ENCODE results near the gene AGAP1. TPM values are rescaled to one million over a fixed set of nuclear protein-coding genes. Genes with fewer than 3 reads are reported as not detected.

Gene AGAP1
- total and polyA plus RNA-seq, 9 donors = 5.7 to 32.2 (median 20.2) TPM

DNA sequence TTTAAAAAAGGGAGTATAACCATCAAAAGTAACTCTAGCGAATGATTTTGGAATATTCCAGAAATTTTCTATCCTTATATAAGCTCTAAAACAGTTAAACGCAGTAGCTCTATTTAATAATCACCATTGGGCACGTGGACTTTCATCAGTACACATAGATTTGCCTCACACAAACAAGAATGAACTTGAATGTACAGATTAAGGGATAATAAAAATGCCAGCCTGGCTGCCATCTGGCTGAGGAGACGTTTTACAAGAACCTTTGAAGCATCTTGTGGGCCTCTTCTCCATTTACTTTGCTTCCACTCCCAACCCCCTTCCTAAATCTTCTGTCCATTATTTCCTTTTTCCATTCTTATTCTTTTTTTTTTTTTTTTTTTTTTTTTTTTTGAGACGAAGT lies 47.2 kb downstream of the AGAP1 start:
- H3K4me1 ChIP-seq (ENCODE audit: insufficient read depth) = peaks cover 2% of the 10 kb centered on the region
- H3K27ac ChIP-seq = no peak overlapping the region
- no peak for DNase-seq
- no peak overlapping the region for H3K4me3 ChIP-seq
- no peaks in the 10 kb centered on the region for H3K9me3 ChIP-seq
- no peaks in the 10 kb centered on the region for H3K27me3 ChIP-seq
- 94 to 97% (median 94%) methylated on average over 5 of the region's 5 CpGs for WGBS, 3 donors
- TF ChIP-seq, protein P1, sequence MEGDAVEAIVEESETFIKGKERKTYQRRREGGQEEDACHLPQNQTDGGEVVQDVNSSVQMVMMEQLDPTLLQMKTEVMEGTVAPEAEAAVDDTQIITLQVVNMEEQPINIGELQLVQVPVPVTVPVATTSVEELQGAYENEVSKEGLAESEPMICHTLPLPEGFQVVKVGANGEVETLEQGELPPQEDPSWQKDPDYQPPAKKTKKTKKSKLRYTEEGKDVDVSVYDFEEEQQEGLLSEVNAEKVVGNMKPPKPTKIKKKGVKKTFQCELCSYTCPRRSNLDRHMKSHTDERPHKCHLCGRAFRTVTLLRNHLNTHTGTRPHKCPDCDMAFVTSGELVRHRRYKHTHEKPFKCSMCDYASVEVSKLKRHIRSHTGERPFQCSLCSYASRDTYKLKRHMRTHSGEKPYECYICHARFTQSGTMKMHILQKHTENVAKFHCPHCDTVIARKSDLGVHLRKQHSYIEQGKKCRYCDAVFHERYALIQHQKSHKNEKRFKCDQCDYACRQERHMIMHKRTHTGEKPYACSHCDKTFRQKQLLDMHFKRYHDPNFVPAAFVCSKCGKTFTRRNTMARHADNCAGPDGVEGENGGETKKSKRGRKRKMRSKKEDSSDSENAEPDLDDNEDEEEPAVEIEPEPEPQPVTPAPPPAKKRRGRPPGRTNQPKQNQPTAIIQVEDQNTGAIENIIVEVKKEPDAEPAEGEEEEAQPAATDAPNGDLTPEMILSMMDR (IDR thresholded peaks at IDR 0.05) = no peak
- no peak for TF ChIP-seq EP300 (IDR thresholded peaks at IDR 0.05)
- no peak for TF ChIP-seq POLR2A (IDR thresholded peaks at IDR 0.05)
- H3K36me3 ChIP-seq = no peaks in the 10 kb centered on the region
- intact Hi-C loops (cut with DNase I) = no loop called here

DNA sequence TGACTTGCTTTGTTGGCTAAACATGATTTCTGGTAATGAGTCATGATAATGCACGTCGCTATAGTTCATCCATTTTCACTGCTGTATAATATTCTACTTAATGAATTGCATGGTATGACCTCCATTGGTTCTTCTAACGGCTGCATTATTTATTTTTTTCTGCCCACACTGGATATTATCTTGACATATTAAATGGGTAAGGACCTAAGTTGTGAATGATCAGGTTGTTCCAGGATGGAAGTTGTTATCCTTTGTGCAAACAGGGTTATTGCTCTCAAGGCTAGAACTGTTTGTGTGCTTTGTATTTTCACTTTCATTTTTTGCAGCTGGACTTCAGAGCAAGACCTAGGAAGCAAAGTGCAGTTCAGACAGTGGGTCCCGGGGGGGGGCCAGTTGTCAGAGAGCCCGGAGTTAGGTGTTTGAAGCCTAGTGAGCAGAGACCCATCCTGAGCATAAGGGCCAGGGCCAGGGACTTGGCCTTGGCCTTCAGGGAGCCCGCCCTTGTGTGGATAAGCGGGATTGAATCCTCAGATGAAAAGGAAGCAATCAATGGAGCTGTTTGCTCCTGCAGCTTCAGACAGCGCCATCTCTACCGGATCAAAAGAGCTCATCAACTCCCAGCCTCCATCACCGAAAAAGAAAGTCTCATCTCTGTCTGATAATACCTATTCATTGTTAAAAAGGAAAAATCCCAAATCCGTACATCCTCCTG lies 48.2 kb downstream of the AGAP1 start:
- H3K4me3 ChIP-seq = no peak overlapping the region
- H3K27ac ChIP-seq = no peak overlapping the region
- H3K9me3 ChIP-seq = no peaks in the 10 kb centered on the region
- 63 to 75% (median 75%) methylated on average over 11 of the region's 11 CpGs for WGBS, 3 donors
- TF ChIP-seq, protein P1 (IDR thresholded peaks at IDR 0.05) = no peak
- TF ChIP-seq POLR2A (IDR thresholded peaks at IDR 0.05) = no peak
- TF ChIP-seq EP300 (IDR thresholded peaks at IDR 0.05) = no peak
- intact Hi-C loops (cut with DNase I) = no loop called here
- DNase-seq = peak in 1 of 5 donors; percentile 31
- no peaks in the 10 kb centered on the region for H3K27me3 ChIP-seq
- no peaks in the 10 kb centered on the region for H3K36me3 ChIP-seq
- H3K4me1 ChIP-seq (ENCODE audit: insufficient read depth) = peaks cover 2% of the 10 kb centered on the region

DNA sequence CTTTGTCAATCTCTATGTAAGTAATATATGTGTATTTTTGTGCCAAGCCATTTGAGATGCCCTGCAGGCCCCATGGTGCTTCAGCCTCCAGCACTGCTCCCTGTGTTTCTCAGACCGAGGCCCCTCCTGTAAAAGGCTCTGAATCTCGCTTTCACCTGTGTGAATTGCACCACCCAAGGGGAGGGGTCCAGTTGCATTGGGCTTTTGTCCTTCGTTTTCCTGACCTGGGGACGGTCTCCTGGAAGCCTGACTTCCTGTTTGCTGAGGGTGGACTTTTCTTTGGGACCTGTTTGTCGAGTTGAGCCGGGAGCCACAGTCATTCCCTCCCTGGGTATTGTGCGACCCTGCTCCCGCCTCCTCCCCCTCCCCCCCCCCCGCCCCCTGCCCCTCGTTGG lies 48.9 kb downstream of the AGAP1 start:
- H3K36me3 ChIP-seq = no peaks in the 10 kb centered on the region
- peaks cover 2% of the 10 kb centered on the region for H3K4me1 ChIP-seq (ENCODE audit: insufficient read depth)
- H3K27me3 ChIP-seq = no peaks in the 10 kb centered on the region
- 75 to 79% (median 75%) methylated on average over 6 to 10 of the region's 10 CpGs for WGBS, 3 donors
- no peaks in the 10 kb centered on the region for H3K9me3 ChIP-seq
- no peak overlapping the region for H3K4me3 ChIP-seq
- TF ChIP-seq, protein P1 (IDR thresholded peaks at IDR 0.05) = no peak
- TF ChIP-seq EP300 (IDR thresholded peaks at IDR 0.05) (no peak), POLR2A (IDR thresholded peaks at IDR 0.05) (no peak)
- intact Hi-C loops (cut with DNase I) = no loop called here
- H3K27ac ChIP-seq = no peak overlapping the region
- no peak for DNase-seq

DNA sequence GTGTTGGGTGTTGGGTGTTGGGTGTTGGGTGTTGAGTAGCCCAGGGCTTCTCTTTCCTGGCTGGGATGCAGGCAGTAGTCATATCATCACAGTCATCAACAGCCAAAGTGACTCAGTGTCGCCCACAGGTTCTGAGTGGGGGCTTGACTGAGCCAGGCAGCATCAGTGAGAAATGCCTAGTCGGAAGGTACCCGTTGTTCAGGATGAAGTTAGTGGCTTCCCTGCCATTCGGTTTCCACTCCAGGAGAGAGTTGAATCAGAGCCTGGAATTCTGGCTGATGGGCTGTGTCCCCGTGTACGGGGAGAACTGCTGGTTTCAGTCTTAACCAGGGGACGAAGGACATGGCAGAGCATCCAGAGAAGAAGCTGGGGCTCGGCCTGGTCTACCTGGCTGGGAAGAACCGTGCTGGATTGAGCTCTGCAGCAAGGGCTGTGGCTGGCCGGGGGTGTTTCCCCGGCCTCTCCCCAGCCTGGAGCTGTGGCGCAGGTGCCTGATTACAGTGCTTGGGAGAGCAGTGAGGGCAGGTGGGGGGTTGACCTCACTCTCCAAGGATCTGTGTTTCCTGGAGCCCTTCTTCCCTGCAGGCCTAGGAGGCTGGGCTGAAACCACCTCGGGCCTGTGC lies 49.4 kb downstream of the AGAP1 start:
- no peaks in the 10 kb centered on the region for H3K27me3 ChIP-seq
- no peak overlapping the region for H3K27ac ChIP-seq
- WGBS, 3 donors = 85 to 89% (median 86%) methylated on average over 13 of the region's 13 CpGs
- H3K4me1 ChIP-seq (ENCODE audit: insufficient read depth) = peaks cover 2% of the 10 kb centered on the region
- intact Hi-C loops (cut with DNase I) = no loop called here
- peak in 1 of 5 donors; percentile 16 for DNase-seq
- H3K36me3 ChIP-seq = no peaks in the 10 kb centered on the region
- no peak for TF ChIP-seq POLR2A (IDR thresholded peaks at IDR 0.05)
- TF ChIP-seq, protein P1 (IDR thresholded peaks at IDR 0.05) = no peak
- no peak for TF ChIP-seq EP300 (IDR thresholded peaks at IDR 0.05)
- H3K9me3 ChIP-seq = no peaks in the 10 kb centered on the region
- no peak overlapping the region for H3K4me3 ChIP-seq
